Measurements from ENCODE around the gene RAB17. TPM values are rescaled to one million over a fixed set of nuclear protein-coding genes. Genes with fewer than 3 reads are reported as not detected.

The RAB17 gene
- total RNA-seq, 3 donors from 2014 or later = 0.14 TPM; not detected in 2

- H3K36me3 Mint-ChIP-seq (ENCODE audit: insufficient read depth) = no peaks in the 10 kb centered on the region
- no peak for ATAC-seq
- peaks cover 2% of the 10 kb centered on the region for H3K27me3 Mint-ChIP-seq (ENCODE audit: low read depth)
Observed at GRCh38 chr2:237538901-237539300, 51.6 kb downstream of the RAB17 start.

GRCh38 chr2:237538001-237538720, 52.4 kb downstream of the RAB17 start:
- H3K9me3 Mint-ChIP-seq = no peaks in the 10 kb centered on the region
- H3K4me3 Mint-ChIP-seq = no peak overlapping the region
- DNase-seq (no peak), ATAC-seq (no peak)
- H3K4me1 Mint-ChIP-seq (ENCODE audit: low read depth) = no peaks in the 10 kb centered on the region
- H3K27me3 Mint-ChIP-seq (ENCODE audit: low read depth) = peaks cover 2% of the 10 kb centered on the region
- H3K36me3 Mint-ChIP-seq (ENCODE audit: insufficient read depth) = no peaks in the 10 kb centered on the region

More at GRCh38 chr2:237538901-237539300, 51.6 kb downstream of the RAB17 start:
- no peak for DNase-seq
- Mint-ChIP-seq H3K4me3 (no peak overlapping the region), H3K4me1 (ENCODE audit: low read depth) (no peaks in the 10 kb centered on the region), H3K9me3 (no peaks in the 10 kb centered on the region)

- Mint-ChIP-seq H3K4me3 (no peak overlapping the region), H3K9me3 (no peaks in the 10 kb centered on the region), H3K4me1 (ENCODE audit: low read depth) (no peaks in the 10 kb centered on the region), H3K36me3 (ENCODE audit: insufficient read depth) (no peaks in the 10 kb centered on the region), H3K27me3 (ENCODE audit: low read depth) (peaks cover 2% of the 10 kb centered on the region)
- ATAC-seq (no peak), DNase-seq (no peak)
Observed at GRCh38 chr2:237536617-237537016, 53.9 kb downstream of the RAB17 start.

GRCh38 chr2:237536083-237536415, 54.5 kb downstream of the RAB17 start:
- no peak for DNase-seq
- H3K36me3 Mint-ChIP-seq (ENCODE audit: insufficient read depth) = no peaks in the 10 kb centered on the region
- H3K4me1 Mint-ChIP-seq (ENCODE audit: low read depth) = no peaks in the 10 kb centered on the region
- no peak overlapping the region for H3K4me3 Mint-ChIP-seq
- peaks cover 2% of the 10 kb centered on the region for H3K27me3 Mint-ChIP-seq (ENCODE audit: low read depth)
- H3K9me3 Mint-ChIP-seq = no peaks in the 10 kb centered on the region
- ATAC-seq = no peak

- Mint-ChIP-seq H3K9me3 (no peaks in the 10 kb centered on the region), H3K27me3 (ENCODE audit: low read depth) (peaks cover 2% of the 10 kb centered on the region), H3K4me1 (ENCODE audit: low read depth) (no peaks in the 10 kb centered on the region), H3K36me3 (ENCODE audit: insufficient read depth) (no peaks in the 10 kb centered on the region), H3K4me3 (no peak overlapping the region)
- DNase-seq (no peak), ATAC-seq (no peak)
Observed at GRCh38 chr2:237535385-237536082, 55.0 kb downstream of the RAB17 start.

- Mint-ChIP-seq H3K4me1 (ENCODE audit: low read depth) (no peaks in the 10 kb centered on the region), H3K9me3 (no peaks in the 10 kb centered on the region), H3K36me3 (ENCODE audit: insufficient read depth) (no peaks in the 10 kb centered on the region), H3K4me3 (no peak overlapping the region), H3K27me3 (ENCODE audit: low read depth) (no peaks in the 10 kb centered on the region)
- DNase-seq (no peak), ATAC-seq (no peak)
Observed at GRCh38 chr2:237534380-237534779, 56.2 kb downstream of the RAB17 start.

GRCh38 chr2:237533668-237534161, 56.8 kb downstream of the RAB17 start:
- DNase-seq (no peak), ATAC-seq (no peak)
- H3K4me1 Mint-ChIP-seq (ENCODE audit: low read depth) = no peaks in the 10 kb centered on the region
- no peaks in the 10 kb centered on the region for H3K36me3 Mint-ChIP-seq (ENCODE audit: insufficient read depth)
- no peak overlapping the region for H3K4me3 Mint-ChIP-seq
- H3K27me3 Mint-ChIP-seq (ENCODE audit: low read depth) = no peaks in the 10 kb centered on the region
- no peaks in the 10 kb centered on the region for H3K9me3 Mint-ChIP-seq

GRCh38 chr2:237532160-237532559, 58.4 kb downstream of the RAB17 start:
- no peaks in the 10 kb centered on the region for H3K27me3 Mint-ChIP-seq (ENCODE audit: low read depth)
- ATAC-seq = no peak

GRCh38 chr2:237530472-237531433, 59.8 kb downstream of the RAB17 start:
- H3K4me1 Mint-ChIP-seq (ENCODE audit: low read depth) = no peaks in the 10 kb centered on the region
- H3K4me3 Mint-ChIP-seq = no peak overlapping the region
- DNase-seq = no peak
- no peaks in the 10 kb centered on the region for H3K9me3 Mint-ChIP-seq
- H3K36me3 Mint-ChIP-seq (ENCODE audit: insufficient read depth) = no peaks in the 10 kb centered on the region
- no peak for ATAC-seq
- no peaks in the 10 kb centered on the region for H3K27me3 Mint-ChIP-seq (ENCODE audit: low read depth)

More at GRCh38 chr2:237532160-237532559, 58.4 kb downstream of the RAB17 start:
- no peaks in the 10 kb centered on the region for H3K36me3 Mint-ChIP-seq (ENCODE audit: insufficient read depth)
- no peaks in the 10 kb centered on the region for H3K4me1 Mint-ChIP-seq (ENCODE audit: low read depth)
- no peak overlapping the region for H3K4me3 Mint-ChIP-seq
- DNase-seq = no peak
- no peaks in the 10 kb centered on the region for H3K9me3 Mint-ChIP-seq

GRCh38 chr2:237529452-237530402, 60.8 kb downstream of the RAB17 start:
- ATAC-seq (no peak), DNase-seq (no peak)
- no peaks in the 10 kb centered on the region for H3K36me3 Mint-ChIP-seq (ENCODE audit: insufficient read depth)
- no peaks in the 10 kb centered on the region for H3K9me3 Mint-ChIP-seq
- no peaks in the 10 kb centered on the region for H3K4me1 Mint-ChIP-seq (ENCODE audit: low read depth)
- H3K27me3 Mint-ChIP-seq (ENCODE audit: low read depth) = no peaks in the 10 kb centered on the region
- H3K4me3 Mint-ChIP-seq = no peak overlapping the region

- ATAC-seq = no peak
Observed at GRCh38 chr2:237527766-237528165, 62.8 kb downstream of the RAB17 start.

GRCh38 chr2:237527233-237527632, 63.3 kb downstream of the RAB17 start:
- H3K36me3 Mint-ChIP-seq (ENCODE audit: insufficient read depth) = no peaks in the 10 kb centered on the region
- no peaks in the 10 kb centered on the region for H3K4me1 Mint-ChIP-seq (ENCODE audit: low read depth)
- no peak overlapping the region for H3K4me3 Mint-ChIP-seq
- no peaks in the 10 kb centered on the region for H3K27me3 Mint-ChIP-seq (ENCODE audit: low read depth)
- no peak for ATAC-seq
- DNase-seq = no peak
- H3K9me3 Mint-ChIP-seq = no peaks in the 10 kb centered on the region

More at GRCh38 chr2:237527766-237528165, 62.8 kb downstream of the RAB17 start:
- Mint-ChIP-seq H3K9me3 (no peaks in the 10 kb centered on the region), H3K36me3 (ENCODE audit: insufficient read depth) (no peaks in the 10 kb centered on the region), H3K4me3 (no peak overlapping the region), H3K4me1 (ENCODE audit: low read depth) (no peaks in the 10 kb centered on the region), H3K27me3 (ENCODE audit: low read depth) (no peaks in the 10 kb centered on the region)
- DNase-seq = no peak

GRCh38 chr2:237525559-237526157, 64.9 kb downstream of the RAB17 start:
- Mint-ChIP-seq H3K9me3 (no peaks in the 10 kb centered on the region), H3K4me3 (no peak overlapping the region), H3K36me3 (ENCODE audit: insufficient read depth) (no peaks in the 10 kb centered on the region), H3K4me1 (ENCODE audit: low read depth) (no peaks in the 10 kb centered on the region), H3K27me3 (ENCODE audit: low read depth) (no peaks in the 10 kb centered on the region)
- no peak for DNase-seq
- ATAC-seq = no peak
